HG03520 (cell line): Measurements from ENCODE around the gene CNOT10.
"Not testable (repeated sequence)": the region's sequence is repeated elsewhere in the genome, so short reads cannot be mapped to it uniquely, and the experiment has no call there.

ENCODE experiments used
- ATAC-seq: cut with Tn5 transposase; IDR thresholded peaks from one replicate; pipeline ENCODE4 v1.9.1; 2021; ENCODE audit warnings: mild to moderate bottlenecking, moderate library complexity; ENCODE audit not compliant: unreplicated experiment

CNOT10 gene

GRCh38 chr3:32691847-32692246 is 6.9 kb downstream of the CNOT10 start:
- ATAC-seq = no peak

DNA sequence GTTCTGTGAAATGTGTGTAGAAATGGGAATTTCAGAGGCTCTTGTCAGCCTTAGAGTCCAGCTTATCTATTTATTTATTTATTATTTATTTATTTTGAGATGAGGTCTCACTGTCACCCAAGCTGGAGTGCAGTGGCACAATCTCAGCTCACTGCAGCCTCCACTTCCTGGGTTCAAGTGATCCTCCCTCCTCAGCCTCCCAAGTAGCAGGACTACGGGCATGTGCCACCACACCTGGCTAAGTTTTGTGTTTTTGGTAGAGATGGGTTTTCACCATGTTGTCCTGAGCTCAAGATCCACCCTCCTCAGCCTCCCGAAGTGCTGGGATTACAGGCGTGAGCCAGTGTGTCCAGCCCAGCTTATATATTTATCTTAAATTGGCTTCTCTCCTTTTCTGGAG is 11.5 kb downstream of the CNOT10 start:
- ATAC-seq = no peak

GRCh38 chr3:32698506-32698905 is 13.5 kb downstream of the CNOT10 start:
- ATAC-seq = no peak

DNA sequence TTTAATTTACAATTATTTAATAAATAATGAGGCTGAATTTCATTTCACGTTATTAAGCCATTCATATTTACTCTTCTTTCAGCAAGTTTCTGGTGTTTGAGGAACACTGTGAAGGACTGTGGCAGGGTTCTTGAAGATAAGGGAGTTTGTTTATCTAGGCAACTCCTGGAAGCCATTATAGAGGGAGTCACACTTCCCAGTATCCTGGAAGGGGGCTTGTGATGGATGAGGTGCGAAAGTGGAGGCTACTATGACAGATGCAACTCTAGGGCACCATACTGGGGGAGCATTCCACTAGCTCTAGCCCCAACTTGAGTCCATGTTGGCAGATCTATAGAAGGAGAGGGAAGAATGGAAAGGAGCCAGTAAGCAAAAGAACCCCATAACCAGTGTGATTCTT is 14.4 kb downstream of the CNOT10 start:
- no peak for ATAC-seq

- no peak for ATAC-seq
Measured at GRCh38 chr3:32700244-32700643, 15.3 kb downstream of the CNOT10 start.

DNA sequence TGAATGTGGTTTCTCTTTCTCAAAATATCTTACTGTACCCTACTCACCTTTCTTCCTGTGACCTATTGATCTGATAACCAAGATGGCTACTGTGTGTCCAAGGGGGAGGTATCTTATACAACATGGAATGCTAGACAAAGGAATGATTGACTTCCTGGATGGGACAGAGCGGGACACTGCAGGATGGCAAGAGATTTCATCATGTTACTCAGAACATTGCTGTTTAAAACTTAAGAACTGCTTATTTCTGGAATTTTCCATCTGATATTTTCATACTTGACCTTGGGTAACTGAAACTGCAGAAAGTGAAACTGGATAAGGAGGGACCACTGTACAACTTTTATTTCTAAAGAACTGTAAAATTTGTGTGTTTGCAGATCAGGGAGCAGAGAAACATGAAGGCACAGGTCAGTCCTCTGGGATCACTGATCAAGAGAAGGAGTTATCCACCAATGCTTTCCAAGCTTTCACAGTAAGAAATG is 18.5 kb downstream of the CNOT10 start:
- no peak for ATAC-seq

- no peak for ATAC-seq
Measured at GRCh38 chr3:32705232-32705631, 20.2 kb downstream of the CNOT10 start.

- no peak for ATAC-seq
Measured at GRCh38 chr3:32706348-32707025, 21.5 kb downstream of the CNOT10 start.

DNA sequence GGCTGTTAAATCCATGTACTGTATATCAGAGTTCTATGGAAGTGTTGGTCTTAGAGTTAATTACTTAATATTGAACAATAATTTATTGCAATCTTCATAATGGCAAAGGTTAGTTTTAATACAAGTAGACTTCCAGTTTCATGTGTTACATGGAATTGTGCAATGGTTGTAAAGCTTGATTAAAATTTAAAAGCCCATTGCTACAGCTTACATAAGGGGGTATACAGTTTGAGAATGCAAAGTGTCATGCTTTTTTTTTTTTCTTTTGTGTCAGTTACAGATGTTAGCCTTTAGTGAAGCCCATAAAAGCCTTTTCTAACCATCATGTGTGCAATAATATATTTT is 22.0 kb downstream of the CNOT10 start:
- ATAC-seq = no peak

DNA sequence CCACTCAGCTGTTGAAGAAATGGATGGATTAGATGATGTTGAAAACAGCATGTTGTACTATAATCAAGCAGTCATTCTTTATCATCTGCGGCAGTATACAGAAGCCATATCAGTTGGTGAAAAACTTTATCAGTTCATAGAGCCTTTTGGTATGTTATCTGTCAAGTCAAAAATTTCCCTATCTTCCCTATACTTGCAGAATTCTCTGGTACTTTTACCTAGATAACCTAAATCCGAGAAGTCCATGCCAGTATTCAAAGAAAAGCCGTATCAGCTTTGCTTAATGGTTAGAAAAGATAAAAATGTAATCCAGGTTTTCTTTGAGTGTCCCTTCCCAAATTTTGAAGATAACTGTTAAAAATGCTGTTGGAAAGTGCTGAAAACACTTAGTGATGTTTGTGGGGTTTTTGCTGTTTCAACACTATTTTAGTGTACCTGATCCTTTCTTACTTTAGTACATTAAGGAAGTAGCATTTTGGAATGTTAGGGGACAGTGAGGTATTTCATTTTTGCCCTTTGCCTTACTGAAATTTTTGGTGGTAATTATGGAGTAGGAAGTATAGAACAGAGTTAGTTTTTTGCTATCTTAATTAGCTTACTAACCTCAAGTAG is 23.8 kb downstream of the CNOT10 start:
- ATAC-seq = no peak

DNA sequence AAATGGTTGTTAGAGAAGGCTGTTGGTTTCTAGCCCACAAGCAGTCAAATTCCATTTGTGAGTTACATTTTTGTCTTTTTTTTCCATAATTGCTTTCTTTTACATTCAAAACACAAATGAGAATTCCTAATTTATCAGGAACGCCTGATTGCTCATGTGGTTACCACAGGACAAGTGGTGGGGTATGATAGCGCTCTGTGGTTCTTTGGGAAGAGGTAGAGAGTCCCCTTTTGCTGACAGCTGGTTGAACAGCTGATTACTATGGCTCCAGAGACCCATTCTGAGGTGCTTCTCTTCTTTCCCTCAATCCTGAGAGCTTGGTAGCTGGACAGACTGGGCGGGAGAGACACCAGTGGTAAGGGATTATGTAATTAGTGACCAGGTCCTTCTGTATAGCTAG is 24.4 kb downstream of the CNOT10 start:
- no peak for ATAC-seq

GRCh38 chr3:32712506-32713055 is 27.6 kb downstream of the CNOT10 start:
- no peak for ATAC-seq

GRCh38 chr3:32713181-32713580 is 28.2 kb downstream of the CNOT10 start:
- no peak for ATAC-seq

GRCh38 chr3:32719335-32719734 is 34.3 kb downstream of the CNOT10 start:
- no peak for ATAC-seq

DNA sequence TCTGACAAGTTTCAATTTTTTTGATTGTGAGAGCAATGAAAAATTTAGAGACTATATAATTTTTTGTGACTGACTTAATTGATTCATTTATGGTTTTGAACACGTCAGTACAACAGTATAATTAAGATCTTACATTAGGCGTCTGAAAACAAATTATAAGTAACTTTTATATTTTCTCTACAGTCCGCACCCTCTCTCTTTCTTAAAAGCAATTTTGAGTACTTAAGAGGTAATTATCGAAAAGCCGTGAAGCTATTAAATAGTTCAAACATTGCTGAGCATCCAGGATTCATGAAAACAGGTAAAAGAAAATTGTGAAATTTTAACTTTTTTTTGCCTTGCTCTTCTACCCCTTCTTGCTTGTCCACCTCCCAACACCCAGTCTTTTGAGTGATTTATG is 34.9 kb downstream of the CNOT10 start:
- no peak for ATAC-seq

DNA sequence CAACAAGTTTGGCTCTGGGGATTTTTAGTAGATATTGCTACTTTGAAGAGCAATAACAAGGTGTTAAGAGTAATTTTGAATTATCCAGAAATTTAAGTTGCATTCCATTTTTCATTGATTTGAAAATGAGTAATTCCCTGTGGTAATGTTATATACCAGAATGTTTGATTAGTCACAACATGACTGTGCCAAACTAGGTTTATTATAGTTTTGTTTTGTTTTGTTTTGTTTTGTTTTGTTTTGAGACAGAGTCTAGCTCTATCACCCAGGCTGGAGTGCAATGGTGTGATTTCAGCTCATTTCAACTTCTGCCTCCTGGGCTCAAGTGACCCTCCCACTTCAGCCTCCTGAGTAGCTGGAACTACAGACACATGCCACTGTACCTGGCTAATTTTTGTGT is 40.7 kb downstream of the CNOT10 start:
- no peak for ATAC-seq

- no peak for ATAC-seq
Measured at GRCh38 chr3:32733631-32734229, 48.7 kb downstream of the CNOT10 start.

GRCh38 chr3:32734756-32735155 is 49.8 kb downstream of the CNOT10 start:
- no peak for ATAC-seq

- ATAC-seq = not testable (repeated sequence)
Measured at GRCh38 chr3:32743470-32743869, 58.5 kb downstream of the CNOT10 start.

DNA sequence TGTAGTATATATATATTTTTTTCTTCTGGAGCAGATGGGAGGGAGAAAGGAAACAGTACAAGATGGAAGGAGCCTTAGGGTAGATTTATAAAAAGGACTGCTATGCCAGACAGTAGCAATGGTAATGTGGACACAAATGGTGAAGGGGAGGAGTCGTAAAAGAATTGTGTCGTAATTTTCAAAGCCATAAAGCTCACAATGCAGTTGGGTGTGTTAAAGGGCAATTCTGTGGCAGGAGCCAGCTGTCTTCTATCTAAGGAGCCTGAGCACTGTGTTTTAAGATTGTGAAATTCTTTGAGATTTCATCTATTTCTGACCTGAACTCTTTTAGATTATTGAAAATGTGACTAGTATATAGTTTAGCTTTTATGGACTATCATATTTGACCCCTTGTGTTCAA is 58.9 kb downstream of the CNOT10 start:
- no peak for ATAC-seq

DNA sequence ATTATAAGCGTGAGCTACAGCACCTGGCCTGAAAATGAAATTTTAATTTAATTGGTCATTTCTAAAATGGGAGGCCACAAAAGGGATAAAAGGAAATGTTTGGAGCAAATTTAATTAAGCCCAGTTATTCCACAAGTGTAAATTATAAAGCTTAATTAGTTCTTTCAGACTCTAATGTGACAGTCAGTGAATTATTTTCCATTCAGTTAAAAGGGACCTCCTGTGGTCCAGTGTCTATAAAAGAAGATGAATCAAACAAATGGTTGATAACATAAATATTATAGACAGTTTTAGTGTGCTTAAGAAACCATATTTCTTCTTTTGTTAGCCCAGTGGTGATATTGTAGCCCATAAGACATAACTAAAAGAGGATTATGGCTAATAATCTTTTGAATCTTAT is 66.4 kb downstream of the CNOT10 start:
- no peak for ATAC-seq

DNA sequence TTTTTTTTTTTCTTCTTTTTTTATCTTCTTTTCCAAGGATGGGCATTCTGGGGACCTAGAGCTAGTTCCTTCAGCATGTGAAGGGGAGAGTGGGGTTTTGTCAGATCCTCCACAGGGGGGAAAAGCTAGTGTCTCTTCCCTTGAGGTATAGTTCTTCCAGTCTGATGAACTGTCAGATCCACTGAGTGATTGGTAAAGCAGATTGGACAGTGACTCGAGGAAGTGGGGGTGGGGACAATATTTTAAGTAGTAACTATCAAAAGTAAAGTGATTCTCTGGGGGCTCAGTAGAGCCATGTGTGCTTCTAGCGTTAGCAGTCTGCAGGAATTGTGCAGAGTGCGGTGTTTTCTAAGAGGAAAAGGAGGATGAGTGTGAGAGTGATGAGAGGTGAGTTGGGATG is 70.8 kb downstream of the CNOT10 start:
- ATAC-seq = no peak
